ENCODE measurements around the gene DOLK. TPM values are rescaled to one million over a fixed set of nuclear protein-coding genes. Genes with fewer than 3 reads are reported as not detected.

Gene DOLK
- total and polyA plus RNA-seq, 2 of the 4 experiments (the other 2 are of a cell fraction), result 23.2 to 30.8 TPM

GRCh38 chr9:128919402-128920089 is 27.9 kb downstream of the DOLK start:
- peak overlapping the region; percentile 10; the same call in 1 of the 2 replicates for H3K14ac ChIP-seq (replicated peaks; ENCODE audit: low read depth, low read length)
- peaks cover 23% of the 10 kb centered on the region for H3K36me3 ChIP-seq (ENCODE audit: control insufficient read depth, insufficient read depth, low read length)
- BruUV-seq (replicated peaks), result no TSS peak
- H3K9me1 ChIP-seq (ENCODE audit: insufficient read depth, low read length), result peaks cover 24% of the 10 kb centered on the region
- no peak overlapping the region for H3K4me2 ChIP-seq (ENCODE audit: low read depth, low read length)
- H3K23ac ChIP-seq (ENCODE audit: low read depth, low read length), result no peak overlapping the region
- ChIA-PET CTCF (interaction anchor here (0.9 kb wide), 1 partner anchor 9 kb away, joined by 6 read pairs; no protein-coding TSS in a partner anchor), POLR2A (ENCODE audit: unreplicated experiment) (no interaction called here)
- H3K27ac ChIP-seq (ENCODE audit: insufficient read depth, low read length), result peak overlapping the region; percentile 32; the same call in 1 of the 2 replicates
- no peak for ATAC-seq (ENCODE audit: low read depth)
- dilution Hi-C loops (cut with HindIII; ENCODE audit: low sequenced_read_pairs, unreplicated experiment) (no loop called here), in situ Hi-C loops (cut with MboI; ENCODE audit: low sequenced_read_pairs) (no loop called here), intact Hi-C loops (cut with micrococcal nuclease) (no loop called here)
- no CpG with 5 or more reads among the region's 14 CpGs for WGBS, 2 experiments (ENCODE audit: extremely low coverage in 2 of 2, insufficient read length in 1 of 2)
- peaks cover 17% of the 10 kb centered on the region for H3K4me1 ChIP-seq (ENCODE audit: control insufficient read depth, insufficient read depth, low read length)
- H4K5ac ChIP-seq (ENCODE audit: low read depth, low read length), result no peak overlapping the region
- no peak overlapping the region for H3K4me3 ChIP-seq (ENCODE audit: insufficient read depth, low read depth, low read length)
- H2AFZ ChIP-seq (replicated peaks; ENCODE audit: low read length, poor library complexity), result no peak overlapping the region
- no peak overlapping the region for H2BK120ac ChIP-seq (ENCODE audit: low read depth, low read length)
- TF ChIP-seq, protein P1, sequence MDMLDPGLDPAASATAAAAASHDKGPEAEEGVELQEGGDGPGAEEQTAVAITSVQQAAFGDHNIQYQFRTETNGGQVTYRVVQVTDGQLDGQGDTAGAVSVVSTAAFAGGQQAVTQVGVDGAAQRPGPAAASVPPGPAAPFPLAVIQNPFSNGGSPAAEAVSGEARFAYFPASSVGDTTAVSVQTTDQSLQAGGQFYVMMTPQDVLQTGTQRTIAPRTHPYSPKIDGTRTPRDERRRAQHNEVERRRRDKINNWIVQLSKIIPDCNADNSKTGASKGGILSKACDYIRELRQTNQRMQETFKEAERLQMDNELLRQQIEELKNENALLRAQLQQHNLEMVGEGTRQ (IDR thresholded peaks at IDR 0.05; ENCODE audit: low read depth, low read length), result no peak
- no peak for TF ChIP-seq POLR2A (IDR thresholded peaks at IDR 0.05; ENCODE audit: low read depth, low read length)
- H3K9me3 ChIP-seq (ENCODE audit: control insufficient read depth, insufficient read depth, low read length), result no peaks in the 10 kb centered on the region
- no peaks in the 10 kb centered on the region for H4K20me1 ChIP-seq (ENCODE audit: insufficient read depth, low read length)
- no peaks in the 10 kb centered on the region for H3K27me3 ChIP-seq (ENCODE audit: control insufficient read depth, insufficient read depth, low read length)
- no peak overlapping the region for H3K9ac ChIP-seq (ENCODE audit: low read depth, low read length)
- H3K18ac ChIP-seq (ENCODE audit: low read depth, low read length), result no peak overlapping the region
- no peak for DNase-seq
- peak overlapping the region; percentile 41; the same call in 1 of the 2 replicates for H4K91ac ChIP-seq (ENCODE audit: insufficient read depth, low read depth, low read length)
- H3K56ac ChIP-seq (ENCODE audit: extremely low read depth, insufficient read depth, low read length), result no peak overlapping the region
- H3K79me1 ChIP-seq (ENCODE audit: low read depth in 1 of 2, low read length in 2 of 2), result peaks cover 17 to 64% of the 10 kb centered on the region in 2 experiments; a peak in 3 of 4 replicates
- no peak overlapping the region for H2BK5ac ChIP-seq (ENCODE audit: low read depth, low read length, poor library complexity, severe bottlenecking)
- peak overlapping the region; percentile 1; the same call in 1 of the 2 replicates for H3K4ac ChIP-seq (ENCODE audit: low read depth, low read length)
- no peak overlapping the region for H2BK15ac ChIP-seq (ENCODE audit: low read depth, low read length)
- H2AK5ac ChIP-seq (ENCODE audit: low read depth, low read length), result peak overlapping the region; percentile 2; the same call in 1 of the 2 replicates
- no peak overlapping the region for H2BK20ac ChIP-seq (ENCODE audit: low read depth, low read length)
- H2AK9ac ChIP-seq (replicated peaks; ENCODE audit: low read depth, low read length, poor library complexity), result no peak overlapping the region
- H4K8ac ChIP-seq (ENCODE audit: low read depth in 2 of 2, low read length in 2 of 2), result peak overlapping the region in 1 of 2 experiments; percentile 15; a peak in 1 of 4 replicates

Measured in IMR-90 (cell line).